Measurements from ENCODE around the gene CAPN2. TPM values are rescaled to one million over a fixed set of nuclear protein-coding genes. Genes with fewer than 3 reads are reported as not detected.

Gene CAPN2
- total and polyA plus RNA-seq, 2 donors (not counting 1 experiment from before 2014, with no cell fraction given), result 63.9 to 79.6 TPM

DNA sequence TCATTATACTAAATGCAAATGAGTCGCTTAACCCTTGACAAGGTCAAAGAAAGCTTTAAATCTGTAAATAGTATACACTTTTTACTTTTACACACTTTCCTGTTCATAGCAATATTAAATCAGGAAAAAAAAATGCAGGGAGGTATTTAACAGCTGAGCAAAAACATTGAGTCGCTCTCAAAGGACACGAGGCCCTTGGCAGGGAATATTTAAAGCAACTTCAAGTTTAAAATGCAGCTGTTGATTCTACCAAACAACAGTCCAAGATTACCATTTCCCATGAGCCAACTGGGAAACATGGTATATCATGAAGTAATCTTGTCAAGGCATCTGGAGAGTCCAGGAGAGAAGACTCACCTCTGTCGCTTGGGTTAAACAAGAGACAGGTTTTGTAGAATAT is 62.7 kb downstream of the CAPN2 start:
- no peaks in the 10 kb centered on the region for H3K9me3 Mint-ChIP-seq (ENCODE audit: insufficient read depth)

DNA sequence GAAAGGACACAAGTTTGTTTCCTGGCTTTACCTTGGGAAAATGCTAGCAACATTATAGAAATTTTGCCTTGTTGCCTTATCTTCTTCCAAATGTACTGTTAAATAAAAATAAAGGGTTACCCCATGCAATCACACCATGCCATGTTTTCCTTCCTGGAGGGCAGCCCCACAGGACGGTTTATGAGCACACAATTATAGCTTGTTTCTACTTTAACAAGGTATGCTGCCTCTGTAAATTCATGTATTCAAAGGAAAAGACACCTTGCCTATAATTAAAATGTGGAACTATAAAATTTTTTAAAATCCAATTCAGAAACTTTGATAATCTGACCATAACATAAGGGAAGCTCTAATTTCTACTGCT is 63.4 kb downstream of the CAPN2 start:
- H3K9me3 Mint-ChIP-seq (ENCODE audit: insufficient read depth), result no peaks in the 10 kb centered on the region
- H3K9me3 ChIP-seq (ENCODE audit: control extremely low read depth in 1 of 3, control insufficient read depth in 2 of 3, insufficient read depth in 1 of 3, low read length in 2 of 3), result no peaks in the 10 kb centered on the region
- intact Hi-C loops (cut with micrococcal nuclease), result no loop called here
- POLR2A ChIA-PET, result no interaction called here
- TF ChIP-seq EZH2 (IDR thresholded peaks at IDR 0.05; ENCODE audit: borderline replicate concordance, insufficient read depth, low read depth, low read length, poor library complexity, severe bottlenecking), result no peak
- TF ChIP-seq, protein P1, sequence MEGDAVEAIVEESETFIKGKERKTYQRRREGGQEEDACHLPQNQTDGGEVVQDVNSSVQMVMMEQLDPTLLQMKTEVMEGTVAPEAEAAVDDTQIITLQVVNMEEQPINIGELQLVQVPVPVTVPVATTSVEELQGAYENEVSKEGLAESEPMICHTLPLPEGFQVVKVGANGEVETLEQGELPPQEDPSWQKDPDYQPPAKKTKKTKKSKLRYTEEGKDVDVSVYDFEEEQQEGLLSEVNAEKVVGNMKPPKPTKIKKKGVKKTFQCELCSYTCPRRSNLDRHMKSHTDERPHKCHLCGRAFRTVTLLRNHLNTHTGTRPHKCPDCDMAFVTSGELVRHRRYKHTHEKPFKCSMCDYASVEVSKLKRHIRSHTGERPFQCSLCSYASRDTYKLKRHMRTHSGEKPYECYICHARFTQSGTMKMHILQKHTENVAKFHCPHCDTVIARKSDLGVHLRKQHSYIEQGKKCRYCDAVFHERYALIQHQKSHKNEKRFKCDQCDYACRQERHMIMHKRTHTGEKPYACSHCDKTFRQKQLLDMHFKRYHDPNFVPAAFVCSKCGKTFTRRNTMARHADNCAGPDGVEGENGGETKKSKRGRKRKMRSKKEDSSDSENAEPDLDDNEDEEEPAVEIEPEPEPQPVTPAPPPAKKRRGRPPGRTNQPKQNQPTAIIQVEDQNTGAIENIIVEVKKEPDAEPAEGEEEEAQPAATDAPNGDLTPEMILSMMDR (IDR thresholded peaks at IDR 0.05), result no peak
- H3K4me3 Mint-ChIP-seq, result no peak overlapping the region
- H3K27me3 Mint-ChIP-seq, result no peaks in the 10 kb centered on the region
- H3K36me3 ChIP-seq (replicated peaks in 1 of 2; ENCODE audit: control extremely low read depth in 1 of 2, control insufficient read depth in 1 of 2, extremely low read depth in 1 of 2, insufficient read depth in 2 of 2, low read length in 1 of 2), result peaks cover 16 to 59% of the 10 kb centered on the region in 2 experiments
- no peaks in the 10 kb centered on the region for H3K27me3 ChIP-seq (replicated peaks in 1 of 4; ENCODE audit: control extremely low read depth in 1 of 4, control insufficient read depth in 3 of 4, insufficient read depth in 4 of 4, low read length in 3 of 4)
- no peaks in the 10 kb centered on the region for H3K79me2 ChIP-seq (ENCODE audit: control insufficient read depth, insufficient read depth, low read length)
- ATAC-seq (ENCODE audit: low read depth), result no peak
- DNase-seq, result no peak
- H3K4me1 ChIP-seq (ENCODE audit: control insufficient read depth in 2 of 2, insufficient read depth in 2 of 2, low read length in 2 of 2), result no peaks in the 10 kb centered on the region
- H3K4me3 ChIP-seq (ENCODE audit: control extremely low read depth in 1 of 5, extremely low read depth in 1 of 5, insufficient read depth in 1 of 5, low read depth in 2 of 5, low read length in 4 of 5), result no peak overlapping the region
- no peak overlapping the region for H3K9ac ChIP-seq (ENCODE audit: low read length)
- no peak overlapping the region for H3K27ac ChIP-seq (ENCODE audit: low read length in 2 of 2)
- CTCF ChIA-PET, result interaction anchor here (2.9 kb wide), 1 partner anchor 27 kb away, joined by 17 read pairs; no protein-coding TSS in a partner anchor
- no peak overlapping the region for H3K4me2 ChIP-seq (replicated peaks; ENCODE audit: low read depth, low read length, poor library complexity, severe bottlenecking)
- WGBS (ENCODE audit: insufficient coverage), result no CpG with 5 or more reads among the region's 1 CpG
- no peaks in the 10 kb centered on the region for H4K20me1 ChIP-seq (ENCODE audit: control insufficient read depth, insufficient read depth, low read length, poor library complexity, severe bottlenecking)
- H3K4me1 Mint-ChIP-seq, result peaks cover 13% of the 10 kb centered on the region
- H2AFZ ChIP-seq (ENCODE audit: insufficient read depth, low read depth, low read length, poor library complexity, severe bottlenecking), result no peak overlapping the region
- peak overlapping the region; percentile 67 for H3K27ac Mint-ChIP-seq

More for the DNA sequence above, 62.7 kb downstream of the CAPN2 start:
- no peak overlapping the region for H3K4me2 ChIP-seq (replicated peaks; ENCODE audit: low read depth, low read length, poor library complexity, severe bottlenecking)
- no peaks in the 10 kb centered on the region for H3K9me3 ChIP-seq (ENCODE audit: control extremely low read depth in 1 of 3, control insufficient read depth in 2 of 3, insufficient read depth in 1 of 3, low read length in 2 of 3)
- TF ChIP-seq, protein P1 (IDR thresholded peaks at IDR 0.05), result no peak
- no peak for TF ChIP-seq EZH2 (IDR thresholded peaks at IDR 0.05; ENCODE audit: borderline replicate concordance, insufficient read depth, low read depth, low read length, poor library complexity, severe bottlenecking)
- no peaks in the 10 kb centered on the region for H4K20me1 ChIP-seq (ENCODE audit: control insufficient read depth, insufficient read depth, low read length, poor library complexity, severe bottlenecking)
- Mint-ChIP-seq H3K27me3 (no peaks in the 10 kb centered on the region), H3K27ac (no peak overlapping the region), H3K4me3 (no peak overlapping the region), H3K4me1 (peaks cover 13% of the 10 kb centered on the region)
- no peak overlapping the region for H3K4me3 ChIP-seq (ENCODE audit: control extremely low read depth in 1 of 5, extremely low read depth in 1 of 5, insufficient read depth in 1 of 5, low read depth in 2 of 5, low read length in 4 of 5)
- H3K36me3 ChIP-seq (replicated peaks in 1 of 2; ENCODE audit: control extremely low read depth in 1 of 2, control insufficient read depth in 1 of 2, extremely low read depth in 1 of 2, insufficient read depth in 2 of 2, low read length in 1 of 2), result peaks cover 13 to 62% of the 10 kb centered on the region in 2 experiments
- no CpG with 5 or more reads among the region's 4 CpGs for WGBS (ENCODE audit: insufficient coverage)
- ChIA-PET CTCF (interaction anchor here (0.6 to 2.9 kb wide), 4 partner anchors 26 to 331 kb away, joined by 3 to 17 read pairs (median 4); no protein-coding TSS in a partner anchor), POLR2A (no interaction called here)
- H2AFZ ChIP-seq (ENCODE audit: insufficient read depth, low read depth, low read length, poor library complexity, severe bottlenecking), result no peak overlapping the region
- H3K27ac ChIP-seq (ENCODE audit: low read length in 2 of 2), result no peak overlapping the region
- H3K9ac ChIP-seq (ENCODE audit: low read length), result no peak overlapping the region
- no peaks in the 10 kb centered on the region for H3K27me3 ChIP-seq (replicated peaks in 1 of 4; ENCODE audit: control extremely low read depth in 1 of 4, control insufficient read depth in 3 of 4, insufficient read depth in 4 of 4, low read length in 3 of 4)
- H3K4me1 ChIP-seq (ENCODE audit: control insufficient read depth in 2 of 2, insufficient read depth in 2 of 2, low read length in 2 of 2), result no peaks in the 10 kb centered on the region
- intact Hi-C loops (cut with micrococcal nuclease), result no loop called here
- no peak for ATAC-seq (ENCODE audit: low read depth)
- no peak for DNase-seq
- H3K79me2 ChIP-seq (ENCODE audit: control insufficient read depth, insufficient read depth, low read length), result no peaks in the 10 kb centered on the region
